AG10803 (cell line): ENCODE results near the gene FLT1.
A peak's percentile ranks its signal among the peaks of the same experiment; 100 is the strongest.

ENCODE experiments used
- DNase-seq: peaks from one replicate; pipeline ENCODE4 v3.0.0; 2010; ENCODE audit warnings: low read depth
- H3K4me3 ChIP-seq: 2 replicates; pipeline ENCODE4 v1.5.1; 2011; ENCODE audit warnings: mild to moderate bottlenecking, low read length, control low read depth
- CTCF ChIP-seq: conservative IDR thresholded peaks from 2 replicates; pipeline ENCODE4 v1.5.1; 2011; ENCODE audit warnings: mild to moderate bottlenecking, low read length, control low read depth, inconsistent platforms

FLT1 gene

GRCh38 chr13:28338742-28339141 is 156.2 kb downstream of the FLT1 start:
- no peak overlapping the region for H3K4me3 ChIP-seq
- DNase-seq = no peak
- TF ChIP-seq CTCF = no peak

GRCh38 chr13:28338006-28338574 is 156.8 kb downstream of the FLT1 start:
- no peak for TF ChIP-seq CTCF
- DNase-seq = no peak
- H3K4me3 ChIP-seq = no peak overlapping the region

- DNase-seq = peak; percentile 89
- TF ChIP-seq CTCF = no peak
Observed at GRCh38 chr13:28337166-28338005, 157.5 kb downstream of the FLT1 start.

GRCh38 chr13:28336193-28336657 is 158.7 kb downstream of the FLT1 start:
- no peak for DNase-seq
- TF ChIP-seq CTCF = no peak
- H3K4me3 ChIP-seq = no peak overlapping the region

More at GRCh38 chr13:28337166-28338005, 157.5 kb downstream of the FLT1 start:
- H3K4me3 ChIP-seq = no peak overlapping the region

- no peak for TF ChIP-seq CTCF
- no peak for DNase-seq
- H3K4me3 ChIP-seq = no peak overlapping the region
Observed at GRCh38 chr13:28333204-28333881, 161.6 kb downstream of the FLT1 start.

GRCh38 chr13:28329395-28330158 is 165.4 kb downstream of the FLT1 start:
- no peak; the same call in 1 of the 2 replicates for TF ChIP-seq CTCF
- peak; percentile 97 for DNase-seq

More at GRCh38 chr13:28329395-28330158, 165.4 kb downstream of the FLT1 start:
- H3K4me3 ChIP-seq = no peak overlapping the region
